Cardiac fibroblast (primary cell): Measurements from ENCODE around the gene ZNF23.
A peak's percentile ranks its signal among the peaks of the same experiment; 100 is the strongest.

Source experiments
- DNase-seq, 2 donors: peaks; one replicate each; pipeline versions ENCODE4 v3.0.0 to v3.0.0-alpha.2; 2010; ENCODE audit warnings: low read depth in 2 of 2
- H3K4me3 ChIP-seq, 2 donors: replicated peaks in 1 of 2; 1 replicate in 1 of 2; 2 replicates in 1 of 2; pipeline ENCODE4 v1.5.1; 2011; ENCODE audit warnings: low read depth in 2 of 2, low read length in 2 of 2, mild to moderate bottlenecking in 2 of 2, moderate library complexity in 1 of 2
- TF ChIP-seq, protein P1 (sequence below): IDR thresholded peaks from one replicate; pipeline ENCODE4 v1.5.1; 2011; ENCODE audit warnings: low read depth, mild to moderate bottlenecking, low read length, inconsistent platforms

The ZNF23 gene

DNA sequence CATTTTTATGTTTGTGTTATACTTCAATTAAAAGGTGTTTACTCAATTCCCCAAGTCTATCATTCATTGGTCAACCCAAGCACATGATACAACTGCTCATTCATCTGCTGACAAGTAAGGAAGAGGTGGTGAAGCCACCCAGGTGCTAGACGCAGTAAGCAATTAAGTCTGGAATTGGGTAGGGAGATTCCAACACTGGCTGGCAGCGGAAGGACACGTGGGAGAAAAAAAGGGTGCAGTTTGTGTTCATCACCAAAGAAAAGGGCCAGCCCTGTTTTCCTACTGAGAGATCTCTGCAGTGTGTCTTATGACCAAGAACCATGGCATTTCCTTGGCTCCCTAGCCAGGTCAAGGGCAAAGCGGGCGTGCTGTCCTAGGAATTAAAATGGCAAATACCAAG lies 11.8 kb upstream of the ZNF23 start:
- TF ChIP-seq, protein P1, sequence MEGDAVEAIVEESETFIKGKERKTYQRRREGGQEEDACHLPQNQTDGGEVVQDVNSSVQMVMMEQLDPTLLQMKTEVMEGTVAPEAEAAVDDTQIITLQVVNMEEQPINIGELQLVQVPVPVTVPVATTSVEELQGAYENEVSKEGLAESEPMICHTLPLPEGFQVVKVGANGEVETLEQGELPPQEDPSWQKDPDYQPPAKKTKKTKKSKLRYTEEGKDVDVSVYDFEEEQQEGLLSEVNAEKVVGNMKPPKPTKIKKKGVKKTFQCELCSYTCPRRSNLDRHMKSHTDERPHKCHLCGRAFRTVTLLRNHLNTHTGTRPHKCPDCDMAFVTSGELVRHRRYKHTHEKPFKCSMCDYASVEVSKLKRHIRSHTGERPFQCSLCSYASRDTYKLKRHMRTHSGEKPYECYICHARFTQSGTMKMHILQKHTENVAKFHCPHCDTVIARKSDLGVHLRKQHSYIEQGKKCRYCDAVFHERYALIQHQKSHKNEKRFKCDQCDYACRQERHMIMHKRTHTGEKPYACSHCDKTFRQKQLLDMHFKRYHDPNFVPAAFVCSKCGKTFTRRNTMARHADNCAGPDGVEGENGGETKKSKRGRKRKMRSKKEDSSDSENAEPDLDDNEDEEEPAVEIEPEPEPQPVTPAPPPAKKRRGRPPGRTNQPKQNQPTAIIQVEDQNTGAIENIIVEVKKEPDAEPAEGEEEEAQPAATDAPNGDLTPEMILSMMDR = no peak
- no peak overlapping the region for H3K4me3 ChIP-seq
- peak in 1 of 2 donors; percentile 66 for DNase-seq

DNA sequence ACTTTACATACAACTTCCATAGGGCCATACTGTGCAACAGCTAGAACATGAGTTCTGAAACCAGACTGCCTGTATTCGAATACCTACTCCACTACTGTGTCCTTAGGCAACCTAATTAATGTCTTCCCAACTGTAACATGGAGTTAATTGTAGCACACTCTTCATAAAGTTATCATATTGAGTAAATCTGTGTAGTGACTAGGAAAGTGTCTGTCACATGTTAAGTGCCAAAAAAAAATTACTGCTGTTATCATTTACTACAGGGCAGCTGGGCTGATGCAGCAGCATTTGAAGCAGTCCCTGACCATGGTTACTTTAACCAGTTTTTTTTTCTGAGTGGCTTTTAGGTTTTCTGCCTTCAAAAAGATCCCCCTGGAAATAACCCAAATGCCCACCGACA lies 10.9 kb upstream of the ZNF23 start:
- DNase-seq = no peak
- TF ChIP-seq, protein P1 = no peak
- no peak overlapping the region for H3K4me3 ChIP-seq

DNA sequence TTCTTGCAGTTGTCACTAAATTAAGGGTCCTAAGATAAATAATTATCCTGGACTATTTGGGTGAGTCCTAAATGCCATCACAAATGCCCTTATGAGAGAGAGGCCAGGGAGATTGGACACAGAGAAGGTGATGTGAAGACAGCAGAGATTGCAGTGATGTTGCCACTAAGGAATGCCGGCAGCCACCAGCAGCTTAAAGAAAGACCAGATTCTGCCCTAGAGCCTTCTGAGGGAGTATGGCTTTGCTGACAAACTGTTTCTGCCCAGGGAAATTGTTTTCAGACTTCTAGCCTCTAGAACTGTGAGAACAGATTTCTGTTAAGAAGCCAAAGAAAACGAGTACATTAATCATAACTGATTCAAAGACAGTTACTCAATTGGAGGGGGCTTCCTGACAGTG lies 10.0 kb upstream of the ZNF23 start:
- DNase-seq = peak in 1 of 2 donors; percentile 49
- TF ChIP-seq, protein P1 = no peak
- no peak overlapping the region for H3K4me3 ChIP-seq

DNA sequence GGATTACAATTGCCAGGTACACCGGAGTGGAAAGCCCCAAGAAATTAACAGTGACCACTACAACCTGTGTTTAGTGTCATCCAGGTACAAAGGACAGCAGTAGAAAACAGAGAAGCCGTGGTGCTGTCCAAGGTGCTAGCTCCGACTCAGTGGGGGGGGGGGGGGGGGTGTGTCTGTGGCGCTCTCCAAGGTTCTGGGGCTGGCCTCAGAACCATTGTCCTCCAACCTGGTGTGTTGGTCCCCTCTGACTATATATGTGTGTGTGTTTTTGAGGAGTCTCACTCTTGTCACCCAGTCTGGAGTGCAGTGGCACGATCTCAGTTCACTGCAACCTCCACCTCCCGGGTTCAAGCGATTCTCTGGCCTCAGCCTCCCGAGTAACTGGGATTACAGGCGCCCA lies 5.8 kb upstream of the ZNF23 start:
- DNase-seq = peak; percentile 37 to 42
- H3K4me3 ChIP-seq = no peak overlapping the region
- TF ChIP-seq, protein P1 = no peak

DNA sequence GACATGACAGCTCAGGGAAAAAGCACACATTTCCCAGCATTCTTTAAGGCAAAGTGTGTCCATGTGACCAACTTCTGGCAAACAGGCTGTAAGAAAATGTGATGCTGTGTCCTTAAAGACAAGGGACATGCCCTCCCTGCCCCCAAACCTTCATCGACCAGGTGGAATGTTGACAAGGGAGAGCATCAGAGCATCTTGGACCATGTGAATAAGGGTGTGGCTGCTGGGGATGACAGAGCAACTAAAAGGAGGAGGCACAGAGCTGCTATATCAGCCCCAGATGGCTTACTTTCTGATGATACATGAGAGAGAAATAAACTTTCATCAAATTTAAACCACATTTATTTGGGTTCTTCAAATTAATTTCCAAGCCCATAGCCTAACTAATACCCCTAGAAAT lies 2.2 kb upstream of the ZNF23 start:
- no peak overlapping the region for H3K4me3 ChIP-seq
- no peak for DNase-seq
- TF ChIP-seq, protein P1 = no peak

DNA sequence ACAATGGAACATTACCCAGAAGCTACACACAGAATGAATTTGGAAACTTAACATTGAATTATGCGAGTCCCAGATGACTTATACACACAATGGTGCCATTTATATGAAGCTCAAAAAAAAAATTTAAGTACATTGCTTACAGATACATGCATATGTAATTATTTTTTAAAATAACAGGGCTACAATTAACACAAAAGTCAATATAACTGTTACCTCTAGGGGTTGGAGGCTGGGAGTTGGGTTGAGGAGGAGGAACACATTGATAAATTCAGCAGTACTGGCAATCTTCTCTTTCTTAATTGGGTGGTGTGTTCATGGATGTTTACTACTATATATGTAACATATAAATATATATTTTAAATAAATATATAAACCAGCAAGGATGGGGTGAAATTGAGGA lies 1.1 kb downstream of the ZNF23 start:
- H3K4me3 ChIP-seq = peak overlapping the region; percentile 83 to 99
- no peak for DNase-seq
- TF ChIP-seq, protein P1 = no peak

DNA sequence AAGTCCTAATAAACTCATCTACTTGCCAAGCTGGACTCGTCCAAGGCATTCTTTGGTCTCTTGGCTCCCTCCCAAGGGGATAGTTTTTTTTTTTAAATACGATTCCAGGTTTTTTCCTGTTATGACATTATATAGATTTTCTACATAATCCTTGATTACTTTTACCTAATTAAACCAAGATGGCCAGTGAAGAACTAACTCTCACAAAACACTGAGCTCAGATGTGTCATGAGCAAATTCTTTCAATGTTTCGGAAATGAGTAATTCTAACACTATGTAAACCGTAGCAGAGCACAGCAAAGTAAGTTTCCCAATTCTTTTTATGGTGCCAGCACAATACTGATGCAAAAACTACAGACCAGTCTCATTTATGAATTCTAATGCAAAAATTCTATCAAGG lies 1.8 kb downstream of the ZNF23 start:
- TF ChIP-seq, protein P1 = no peak
- peak overlapping the region in 1 of 2 donors; percentile 99 for H3K4me3 ChIP-seq
- peak; percentile 72 to 80 for DNase-seq
